Bone marrow (tissue), 2 donors: Measurements from ENCODE around the gene VAMP2.

ENCODE experiments used
- DNase-seq, 2 donors: peaks; one replicate each; lab custom pipeline; 2025; lab: John Stamatoyannopoulos, UW

The VAMP2 gene

DNA sequence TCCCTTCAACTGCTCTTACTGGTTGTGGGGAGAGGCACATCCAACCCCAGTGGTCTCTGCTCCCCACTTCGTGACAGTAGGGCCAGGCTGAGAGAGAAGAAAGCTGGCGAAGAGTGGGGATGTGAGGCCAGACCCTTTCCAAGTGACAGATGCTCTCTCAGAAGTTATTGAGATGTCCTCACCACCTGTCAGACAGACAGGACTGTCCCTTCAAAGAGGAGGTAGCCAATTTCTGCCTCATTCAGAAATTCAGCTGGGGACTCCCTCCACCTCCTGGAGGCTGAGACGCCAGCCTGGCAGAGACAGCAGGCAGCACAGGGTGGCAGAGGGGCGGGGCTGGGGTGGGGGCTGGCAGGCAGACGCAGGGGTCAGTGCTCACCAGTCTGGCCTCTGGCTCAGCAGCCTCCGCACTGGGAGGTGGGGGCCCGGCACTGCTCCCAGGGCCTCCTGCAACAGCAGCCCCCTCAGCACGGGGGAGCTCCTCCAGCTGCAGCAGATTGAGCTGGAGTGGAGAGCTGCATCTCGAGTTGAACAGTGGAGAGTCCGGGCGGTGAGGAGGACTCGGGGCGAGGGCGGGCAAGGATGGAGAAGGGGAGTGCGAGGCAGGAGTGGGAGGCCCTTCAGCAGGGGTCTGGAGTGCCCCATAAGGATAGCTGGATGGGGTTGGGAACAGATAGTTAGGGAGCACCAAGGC, 19.7 kb downstream of the VAMP2 start:
- DNase-seq: no peak

DNA sequence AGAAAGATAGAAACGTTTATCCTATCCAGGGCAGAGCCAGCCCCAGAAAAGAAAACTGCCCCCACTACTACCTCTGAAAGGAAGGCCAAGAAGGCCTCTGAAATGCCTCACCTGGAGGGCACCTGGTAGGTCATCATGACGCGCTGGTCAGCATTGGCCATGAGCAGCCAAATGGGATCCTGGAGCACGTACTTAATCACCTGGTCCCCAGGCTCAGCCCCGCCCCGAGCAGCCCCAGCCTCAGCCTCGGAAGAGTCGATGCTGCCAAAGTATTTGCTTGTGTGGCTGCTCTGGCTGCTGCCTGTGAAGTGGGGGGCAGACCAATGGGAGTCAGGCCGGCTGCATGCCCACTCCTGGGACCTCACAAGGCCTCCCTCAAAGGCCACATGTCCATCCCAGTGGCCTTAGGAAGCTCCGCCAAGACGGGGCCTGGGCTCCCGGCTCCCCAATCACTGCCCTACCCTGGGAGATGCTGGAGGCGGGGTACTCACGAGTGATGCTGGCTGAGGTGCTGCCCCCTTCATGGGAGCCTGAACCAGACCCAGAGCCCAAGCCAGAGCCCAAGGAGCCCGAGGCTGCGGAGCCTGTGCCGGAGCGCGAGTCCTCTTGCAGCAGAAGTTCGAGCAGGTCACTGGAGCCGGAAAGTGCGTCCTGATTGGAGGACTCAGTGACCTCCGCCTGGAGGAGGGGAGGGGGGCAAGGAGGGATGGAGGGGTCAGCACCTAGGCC, 20.4 kb downstream of the VAMP2 start:
- no peak for DNase-seq

DNA sequence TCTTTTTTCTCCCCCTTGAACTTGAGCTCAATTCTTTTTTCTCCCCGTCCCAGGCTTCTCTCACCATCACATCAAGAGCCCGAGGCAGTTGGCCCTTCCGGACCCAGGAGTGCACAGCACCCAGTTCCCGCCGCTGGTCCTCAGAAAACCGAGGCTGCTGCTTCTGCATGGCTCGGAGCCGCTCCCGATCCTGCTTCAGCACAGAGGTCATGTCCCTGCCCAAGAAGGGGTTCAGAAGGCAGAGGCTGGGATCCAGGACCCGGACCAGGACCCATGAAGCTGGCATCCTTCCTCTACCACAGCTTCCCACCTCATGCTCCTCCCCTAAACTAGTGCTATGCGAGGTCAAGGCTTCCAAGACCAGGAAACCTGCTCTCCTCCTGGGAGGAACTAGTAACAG, 21.0 kb downstream of the VAMP2 start:
- DNase-seq: no peak

DNA sequence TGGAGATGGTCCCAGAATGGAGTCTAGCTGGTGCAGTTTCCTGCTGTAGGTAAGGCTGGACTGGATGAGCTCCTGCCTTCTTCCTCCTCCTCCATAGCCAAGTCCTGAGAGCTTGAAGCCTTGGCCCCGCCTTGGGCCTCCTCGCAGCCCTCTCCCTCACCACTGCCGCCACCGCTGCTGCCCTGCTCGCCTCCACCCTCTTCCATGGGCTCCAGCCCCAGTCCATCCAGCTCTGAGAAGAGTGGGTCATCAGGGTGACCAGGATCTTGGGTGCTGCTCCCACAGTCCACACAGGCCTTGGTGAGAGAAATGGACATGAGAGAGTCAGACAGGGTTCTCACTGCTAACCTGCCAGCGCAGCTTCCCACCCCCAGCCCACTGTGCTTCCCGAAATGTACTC, 21.7 kb downstream of the VAMP2 start:
- DNase-seq: no peak

DNA sequence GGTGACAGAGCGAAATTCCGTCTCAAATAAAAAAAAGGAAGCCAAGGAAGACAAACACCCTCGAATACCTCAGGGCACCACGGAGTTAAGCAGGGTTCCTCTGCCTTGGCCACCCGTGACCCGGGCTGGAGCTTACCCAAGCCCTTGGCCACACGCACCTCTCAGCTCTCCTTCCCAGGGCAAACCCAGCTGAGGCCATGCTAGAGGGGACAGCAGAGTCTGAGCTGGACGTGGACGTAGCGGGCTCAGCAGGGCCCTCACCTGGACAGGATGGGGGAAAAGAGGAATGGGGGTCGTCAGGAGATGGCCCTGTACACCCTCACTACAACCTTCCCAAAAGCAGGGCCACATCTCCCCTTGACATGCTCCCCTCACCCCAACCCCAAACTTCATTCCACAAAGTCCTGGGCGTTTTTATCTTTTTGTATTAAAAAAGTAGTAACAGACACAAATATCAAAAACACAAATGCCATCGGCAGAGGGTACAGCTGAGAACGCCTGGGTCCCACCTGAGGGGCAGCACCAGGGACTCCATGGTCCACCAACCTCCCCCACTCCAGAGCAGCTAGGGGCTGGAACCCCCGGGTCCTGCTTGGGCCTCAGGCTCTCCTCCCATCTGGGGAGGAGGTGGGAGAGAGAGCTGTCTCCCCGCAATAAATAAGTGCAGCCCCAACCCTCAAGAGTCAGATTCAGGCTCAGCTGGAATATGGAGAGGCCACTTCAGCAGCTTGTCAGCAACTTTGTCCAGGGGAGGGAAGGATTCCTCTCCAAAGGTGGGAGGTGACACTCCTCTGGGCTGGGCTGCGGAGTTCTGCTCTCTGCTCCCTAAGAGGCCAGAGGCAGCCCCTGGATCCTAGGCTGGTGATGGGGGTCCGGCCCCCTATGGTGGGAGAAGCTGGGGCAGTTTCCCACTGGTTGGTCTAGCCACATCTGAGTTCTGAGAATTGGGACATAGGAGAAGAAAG, 22.4 kb downstream of the VAMP2 start:
- no peak for DNase-seq

DNA sequence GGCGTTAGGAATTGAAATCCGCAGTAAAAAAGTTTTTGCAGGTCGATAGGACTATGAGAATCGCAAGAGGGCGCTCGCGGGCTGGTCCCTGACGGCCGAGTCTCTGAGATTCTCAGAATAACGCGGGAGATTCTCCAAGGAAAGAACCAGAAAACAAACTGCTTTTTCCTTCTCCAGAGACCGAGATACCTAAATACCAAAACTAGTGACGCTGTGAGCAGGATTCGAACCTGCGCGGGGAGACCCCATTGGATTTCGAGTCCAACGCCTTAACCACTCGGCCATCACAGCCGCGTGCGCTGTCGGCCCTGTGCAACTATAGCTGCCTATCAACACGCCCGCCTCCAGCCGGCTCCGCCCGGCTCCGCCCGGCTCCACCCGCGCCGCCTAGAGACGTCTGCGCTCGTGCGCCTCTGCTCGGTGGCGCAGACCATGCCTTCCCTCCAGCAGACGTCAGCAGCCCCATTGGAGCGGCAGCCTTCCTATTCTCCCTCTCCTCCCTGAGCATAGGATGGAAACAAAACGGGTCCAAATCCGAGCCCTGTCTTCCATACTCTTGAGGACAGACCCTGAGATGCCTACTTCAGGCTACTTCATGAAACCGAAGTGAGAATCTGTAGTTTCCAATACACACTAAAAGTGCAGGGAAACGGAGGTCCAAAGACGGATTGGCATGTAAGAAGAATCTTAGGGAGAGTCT, 23.9 kb downstream of the VAMP2 start:
- DNase-seq: peak; percentile 94 to 97

DNA sequence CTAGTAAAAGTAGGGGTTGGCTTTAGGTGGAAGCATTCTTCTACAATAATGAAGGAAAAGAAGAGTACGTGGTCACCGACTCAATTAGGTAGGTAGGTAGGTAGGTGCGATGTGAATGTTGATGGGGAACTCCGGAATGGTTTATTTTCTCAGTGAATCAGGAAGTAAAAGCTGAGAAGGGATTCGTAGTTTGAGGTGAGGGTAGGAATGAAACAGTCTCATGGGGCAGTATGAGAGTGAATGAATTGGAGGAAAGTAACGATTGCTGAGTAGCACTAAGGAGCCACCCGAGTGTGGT, 24.4 kb downstream of the VAMP2 start:
- DNase-seq: no peak

DNA sequence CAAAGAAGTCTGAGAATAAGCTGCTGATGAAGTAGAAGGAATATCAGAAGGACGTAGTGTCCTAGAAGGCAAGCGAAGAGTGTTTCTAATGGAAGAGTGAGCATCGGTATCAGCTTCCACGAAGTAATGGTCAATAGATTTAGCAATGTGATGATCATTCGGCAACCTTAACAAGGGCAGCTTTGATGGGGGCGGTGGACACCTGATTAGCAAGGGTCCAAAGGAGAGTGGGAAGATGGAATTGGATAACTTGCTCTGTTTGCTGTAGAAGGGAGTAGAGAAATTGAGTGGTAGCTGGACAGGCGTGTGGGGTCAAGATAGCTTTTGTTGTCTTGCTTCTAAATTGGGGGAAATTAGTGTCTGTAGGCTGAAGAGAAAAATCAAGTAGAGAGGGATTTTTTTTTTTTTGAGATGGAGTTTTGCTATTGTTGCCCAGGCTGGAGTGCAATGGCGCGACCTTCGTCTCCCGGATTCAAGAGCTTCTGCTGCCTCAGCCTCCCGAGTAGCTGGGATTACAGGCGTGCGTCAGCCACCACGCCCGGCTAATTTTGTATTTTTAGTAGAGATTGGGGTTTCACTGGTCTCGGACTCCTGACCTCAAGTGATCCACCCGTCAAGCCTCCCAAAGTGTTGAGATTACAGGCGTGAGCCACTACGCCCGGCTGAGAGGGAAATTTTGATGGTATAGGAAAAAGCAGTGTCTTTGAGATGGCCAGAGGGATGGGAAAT, 24.9 kb downstream of the VAMP2 start:
- DNase-seq: no peak

DNA sequence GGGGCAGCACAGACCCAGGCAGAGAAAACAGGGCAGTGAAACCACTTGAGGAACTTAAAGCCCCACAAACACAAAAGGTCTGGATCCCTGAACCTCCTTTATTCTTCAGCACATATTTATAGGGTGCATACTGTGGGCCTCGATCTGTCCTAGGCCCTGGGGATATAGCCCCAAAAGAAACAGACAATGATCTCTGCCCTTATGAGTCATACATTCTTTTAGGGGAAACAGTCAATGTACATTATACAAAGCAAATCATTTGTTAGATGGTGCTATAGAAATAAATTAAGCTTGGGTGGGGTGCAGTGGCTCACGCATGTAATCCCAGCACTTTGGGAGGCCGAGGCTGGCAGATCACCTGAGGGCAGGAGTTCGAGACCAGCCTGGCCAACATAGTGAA, 28.8 kb downstream of the VAMP2 start:
- no peak for DNase-seq

DNA sequence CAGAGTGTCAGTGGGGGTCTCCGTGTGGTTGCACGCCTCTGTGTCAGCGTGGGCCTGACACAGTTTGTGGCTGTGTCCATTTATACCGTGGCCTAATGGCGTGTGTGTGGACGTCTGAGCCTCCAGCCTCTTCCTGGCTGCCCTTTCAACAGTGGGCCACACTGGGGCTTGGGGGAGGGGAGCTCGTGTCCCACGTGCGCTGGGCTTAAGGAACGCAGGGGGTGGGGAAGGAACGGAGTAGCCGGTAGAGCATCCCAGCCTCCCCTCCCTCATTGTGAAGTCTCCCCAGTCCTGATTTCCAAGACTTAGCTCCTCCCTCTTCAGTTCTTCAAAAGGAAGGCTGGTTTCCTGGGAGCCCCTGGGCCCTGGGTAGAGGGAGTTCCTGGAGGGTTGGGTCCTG, 29.3 kb downstream of the VAMP2 start:
- DNase-seq: no peak

DNA sequence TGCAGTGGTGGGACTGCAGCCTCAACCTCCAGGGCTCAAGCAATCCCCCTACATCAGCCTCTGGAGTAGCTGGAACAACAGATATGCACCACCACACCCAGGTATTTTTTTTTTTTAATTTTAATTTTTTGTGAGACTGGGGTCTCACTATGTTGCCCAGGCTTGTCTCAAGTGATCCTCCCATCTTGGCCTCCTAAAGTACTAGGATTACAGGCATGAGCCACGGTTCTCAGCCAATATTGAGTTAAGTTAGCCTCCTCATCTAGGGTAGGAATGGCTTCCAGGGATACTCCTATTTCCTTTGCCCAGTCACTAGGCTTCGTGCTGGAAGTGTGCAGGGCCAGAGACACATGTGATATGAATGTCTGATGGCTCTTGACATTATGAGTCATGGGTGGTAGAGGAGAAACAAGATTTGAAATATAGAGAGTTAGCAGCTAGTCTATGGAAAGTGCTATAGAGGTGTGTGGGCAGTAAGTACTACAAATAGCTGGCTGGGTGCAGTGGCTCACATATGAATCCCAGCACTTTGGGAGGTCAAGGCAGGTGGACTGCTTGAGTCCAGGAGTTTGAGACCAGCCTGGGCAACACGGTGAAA, 30.8 kb downstream of the VAMP2 start:
- DNase-seq: no peak

DNA sequence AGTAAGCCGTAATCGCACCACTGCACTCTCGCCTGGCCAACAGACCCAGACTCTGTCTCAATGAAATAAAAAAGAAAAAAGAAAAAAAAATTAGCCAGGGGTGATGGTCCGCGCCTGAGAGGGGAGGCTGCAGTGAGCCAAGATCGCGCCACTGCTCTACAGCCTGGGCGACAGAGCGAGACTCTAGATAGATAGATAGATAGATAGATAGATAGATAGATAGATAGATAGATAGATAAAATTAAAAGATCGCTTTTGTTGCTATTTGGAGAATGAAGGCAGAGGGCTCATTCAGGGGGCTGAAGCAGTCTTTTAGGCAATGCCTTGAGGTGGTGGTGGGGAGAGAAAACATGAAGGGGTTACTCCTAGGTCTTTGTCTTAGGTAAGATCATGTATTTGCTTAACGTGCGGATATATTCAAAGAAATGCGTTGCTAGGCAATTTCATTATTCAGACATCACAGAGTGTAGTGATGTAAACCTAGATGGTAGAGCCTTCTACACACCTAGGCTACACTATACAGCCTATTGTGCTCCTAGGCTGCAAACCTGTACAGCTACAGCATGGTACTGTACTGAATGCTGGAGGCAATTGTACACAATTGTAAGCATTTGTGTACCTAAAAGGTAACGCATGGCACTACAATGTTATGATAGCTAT, 34.5 kb downstream of the VAMP2 start:
- no peak for DNase-seq

DNA sequence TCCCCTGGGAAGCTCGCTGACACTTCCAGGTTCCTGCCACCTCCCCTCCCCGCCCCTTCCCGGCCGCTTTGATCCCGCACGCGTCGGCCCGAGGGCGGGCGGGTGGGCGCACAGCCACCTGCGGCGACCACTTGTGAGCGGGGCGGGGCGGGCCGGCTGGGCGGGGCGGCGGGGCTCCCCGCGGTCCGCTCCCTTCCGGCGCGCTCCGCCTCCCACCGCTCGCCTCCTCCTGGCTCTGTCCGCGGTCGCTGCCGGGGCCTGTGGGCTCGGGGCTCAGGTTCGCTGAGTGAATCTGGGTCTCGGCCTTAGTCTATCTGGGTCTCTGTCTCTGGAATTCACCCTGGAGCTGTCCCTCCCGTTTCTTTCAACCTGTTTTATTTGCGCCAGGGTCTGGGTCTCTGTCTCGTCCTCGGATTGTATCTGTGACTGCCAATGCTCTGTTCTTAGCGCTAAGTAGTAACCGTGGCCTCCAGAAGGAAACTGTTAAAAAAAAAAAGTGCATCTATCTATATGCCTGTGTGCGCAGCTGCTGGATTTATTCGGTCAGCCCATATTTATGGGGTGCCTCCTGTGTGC, 36.2 kb downstream of the VAMP2 start:
- DNase-seq: peak in 1 of 2 donors; percentile 25

DNA sequence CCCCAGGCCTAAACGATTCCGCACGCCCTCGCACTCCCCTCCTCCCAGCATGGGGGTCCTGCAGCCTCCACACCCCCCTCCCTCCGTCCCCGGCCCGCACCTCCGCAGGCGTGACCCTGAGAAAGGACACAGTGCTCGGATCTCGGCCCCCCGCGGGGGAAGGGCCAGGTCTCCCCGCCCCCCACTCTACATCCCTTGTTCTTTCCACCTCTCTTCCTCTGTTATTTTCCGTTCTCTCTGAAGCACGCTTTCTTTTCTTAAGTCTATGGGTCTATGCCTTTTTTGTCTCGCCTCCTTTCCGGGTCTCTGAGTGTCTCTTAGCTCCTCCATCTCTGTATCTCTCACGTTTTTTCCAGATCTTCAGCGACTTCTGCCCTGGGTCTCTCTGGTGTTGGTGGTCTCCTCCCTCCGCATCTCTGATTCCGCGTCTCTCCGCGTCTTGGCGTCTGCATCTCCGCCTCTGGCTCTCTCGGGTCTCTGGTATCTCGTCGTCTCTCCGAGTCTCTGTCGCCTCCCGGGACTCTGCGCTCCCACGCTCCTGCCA, 36.7 kb downstream of the VAMP2 start:
- no peak for DNase-seq

DNA sequence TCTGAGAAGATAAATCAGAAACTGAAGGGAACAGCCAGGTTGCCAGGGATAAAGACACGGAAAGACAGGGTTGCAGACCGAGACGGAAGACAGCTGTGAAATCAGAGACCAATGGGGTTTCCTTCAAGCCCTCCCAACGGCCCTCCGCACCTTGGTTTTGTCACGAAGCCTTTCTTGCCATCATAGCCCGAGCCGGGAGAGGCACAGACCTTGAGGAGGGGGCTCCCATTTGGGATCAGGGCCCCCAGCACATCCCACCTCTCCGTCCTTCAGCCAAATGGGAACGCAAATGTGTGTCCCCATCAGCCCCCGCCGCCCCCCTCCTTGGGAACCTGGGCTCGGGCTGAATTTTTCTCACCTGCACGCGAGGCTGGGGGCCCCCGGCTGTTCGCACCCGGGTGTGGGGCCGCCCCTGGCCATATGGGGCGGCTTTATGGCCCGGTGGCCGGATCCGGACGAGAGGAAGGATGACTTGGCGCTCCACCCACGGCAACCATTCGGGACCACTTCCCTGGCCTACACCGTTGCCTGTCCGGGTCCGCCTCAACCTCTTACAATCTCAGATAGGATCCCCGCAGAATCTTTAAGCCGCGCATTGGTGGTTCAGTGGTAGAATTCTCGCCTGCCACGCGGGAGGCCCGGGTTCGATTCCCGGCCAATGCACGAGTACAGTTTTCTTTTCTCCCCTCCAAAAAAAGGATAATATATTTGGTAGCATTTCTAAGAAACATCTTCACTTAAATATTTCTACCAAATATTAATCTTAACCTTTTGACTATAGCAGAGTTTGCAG, 37.4 kb downstream of the VAMP2 start:
- peak; percentile 72 to 76 for DNase-seq

DNA sequence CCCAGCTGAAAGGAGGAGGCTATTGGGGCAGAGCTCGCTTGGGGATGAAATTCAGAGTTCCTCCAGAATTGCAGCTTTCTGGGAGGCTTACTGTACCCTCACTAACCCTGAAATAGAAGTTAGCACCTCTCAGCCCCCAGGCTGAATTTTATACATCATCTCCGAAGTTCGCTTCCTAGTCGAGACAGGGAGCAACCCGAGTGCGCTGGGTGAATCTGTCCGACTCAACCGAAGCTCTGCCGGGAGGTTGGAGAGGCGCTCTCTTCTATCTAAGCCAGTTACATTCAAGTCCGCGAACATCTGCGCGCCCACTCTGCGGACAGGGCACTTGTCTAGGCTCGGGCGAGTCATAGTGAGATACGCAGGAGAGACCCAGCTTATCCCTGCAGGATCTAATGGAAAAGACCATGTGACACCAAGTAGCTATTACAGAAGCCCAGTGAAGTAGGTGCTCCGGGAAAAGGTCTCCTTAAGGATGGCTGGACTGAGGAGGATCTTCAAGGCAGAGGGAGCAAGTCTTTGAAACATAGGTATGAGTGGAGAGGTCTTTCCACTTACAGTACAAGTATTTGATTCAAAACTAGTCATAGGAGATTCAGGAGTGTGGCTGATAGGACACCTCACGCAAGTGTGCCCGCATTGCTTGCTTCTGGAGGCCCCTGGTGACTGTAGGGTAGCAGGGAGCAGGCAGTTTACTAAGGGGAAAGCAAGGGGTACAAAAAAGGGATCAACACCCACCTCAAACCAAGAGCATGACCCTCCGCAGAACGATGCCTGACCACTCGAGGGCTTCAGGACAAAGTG, 38.2 kb downstream of the VAMP2 start:
- no peak for DNase-seq

DNA sequence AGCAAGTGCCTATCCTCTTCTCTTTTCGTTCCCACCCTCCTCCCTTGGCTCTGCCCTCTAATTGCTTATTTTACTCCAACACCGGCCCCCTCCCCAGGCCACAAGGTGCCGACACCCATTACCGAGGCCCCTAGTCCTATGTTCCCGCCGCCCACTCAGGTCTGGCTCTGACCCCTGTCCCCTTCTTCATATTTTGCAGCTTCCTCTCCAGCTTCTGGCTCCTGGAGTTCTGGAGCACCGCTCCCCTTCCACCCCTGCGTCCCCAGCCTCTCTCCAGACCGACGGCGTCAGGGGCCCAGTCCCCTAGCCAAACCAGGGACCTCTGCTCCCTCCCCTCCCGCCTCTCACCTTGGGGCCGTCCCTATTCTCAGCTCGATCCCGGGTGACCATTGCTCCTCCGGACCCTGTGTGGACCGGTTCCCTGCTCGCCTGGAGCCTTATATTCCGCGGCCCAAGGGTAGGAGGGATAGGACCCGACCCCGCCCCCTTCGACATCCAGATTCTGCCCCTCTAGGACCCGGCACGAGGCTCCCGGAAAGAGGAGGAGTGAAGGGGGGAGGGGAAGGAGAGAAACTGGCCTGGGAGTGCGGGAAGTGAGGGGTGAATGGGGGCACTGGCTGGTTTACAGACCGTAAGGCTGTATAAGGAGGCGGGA, 38.9 kb downstream of the VAMP2 start, which contains the start of gene HES7:
Gene HES7 (minus strand): TSS at position 412 of the 655 bp plus-strand sequence. CDS start 22 bp downstream, at position 390.
- DNase-seq: no peak
